Right lobe of liver (tissue), 6 donors: ENCODE results near the gene SURF1. TPM values are rescaled to one million over a fixed set of nuclear protein-coding genes. Genes with fewer than 3 reads are reported as not detected.

Experiments
- ATAC-seq, 4 donors: fragments of 200-7000 bp; cut with Tn5 transposase; one replicate each; pipeline ENCODE4 v1.9.1; 2020; ENCODE audit warnings: mild to moderate bottlenecking in 4 of 4, moderate library complexity in 4 of 4
- DNase-seq, 3 donors: peaks; one replicate each; pipeline ENCODE4 v3.0.0-alpha.2; 2020
- H3K27ac ChIP-seq, 3 donors: fragments of 200-600 bp; one replicate each; pipeline ENCODE4 v1.8.0; 2022
- H3K27me3 ChIP-seq, 2 donors: fragments of 200-600 bp; one replicate each; pipeline ENCODE4 v1.8.0; 2022
- H3K36me3 ChIP-seq, 4 donors: fragments of 200-600 bp; sonication (generic) in 1 of 4; one replicate each; pipeline versions ENCODE4 v1.5.1 to v1.8.0; 2017 to 2022; ENCODE audit warnings: control low read depth in 1 of 4
- H3K4me1 ChIP-seq, 4 donors: fragments of 200-600 bp; sonication (generic) in 1 of 4; one replicate each; pipeline versions ENCODE4 v1.5.1 to v1.8.0; 2017 to 2022; ENCODE audit warnings: control low read depth in 1 of 4
- H3K4me3 ChIP-seq, 3 donors: fragments of 200-600 bp; one replicate each; pipeline ENCODE4 v1.8.0; 2022
- H3K9me3 ChIP-seq, 4 donors: fragments of 200-600 bp; sonication (generic) in 1 of 4; one replicate each; pipeline versions ENCODE4 v1.5.1 to v1.8.0; 2017 to 2022; ENCODE audit warnings: control low read depth in 1 of 4
- POLR2A ChIP-seq: fragments of 450-650 bp; IDR thresholded peaks from one replicate; pipeline ENCODE4 v1.6.1; 2017; ENCODE audit warnings: antibody characterized with exemption, mild to moderate bottlenecking
- WGBS: methylation state at CpG from one replicate; pipeline ENCODE4 v1.1.6; 2018; ENCODE audit warnings: low coverage, low lambda C conversion rate; ENCODE audit not compliant: insufficient coverage; ENCODE audit errors: missing lambda C conversion rate; 5-methylcytosine and 5-hydroxymethylcytosine counted together
- intact Hi-C, 2 donors: fragments of 100-400 bp; cut with DNase I; formaldehyde crosslinking; loops; one replicate each; pipeline versions ENCODE4 v1.11.2 to v1.14.1; 2022
- total RNA-seq, 6 experiments: library from RNA; depleted of rRNA in 2 of 6; stranded (reverse); fragments of >200 nt in 2 of 6; fragmentation: NEBNext Ultra II Directional in 3 of 6; extraction: Animal tissue kit (Norgen Biotek cat#: 25700) in 3 of 6; gene quantifications; one replicate each; pipeline versions ENCODE4 v1.1.0 to v1.2.4, GENCODE V29; 2016 to 2023
- TF ChIP-seq, protein P1 (sequence below), 4 donors: fragments of 200-600 bp in 3 of 4; fragments of 450-650 bp in 1 of 4; IDR thresholded peaks; one replicate each; pipeline versions ENCODE4 v1.5.1 to v1.8.0; 2016 to 2022; ENCODE audit warnings: antibody characterized with exemption in 4 of 4, mild to moderate bottlenecking in 2 of 4
- donor health status: DM: no; HTN: yes; CAD: no.
- donor health status: DM: no; HTN: no; CAD: no.
- donor health status: DM: no; HTN: no; CAD: no.
- donor health status: DM: no; HTN: yes; CAD: no.
- donor health status: DM: no; HTN: yes; CAD: no.

The SURF1 gene
- total RNA-seq, 6 experiments from 2014 or later: 37.4 to 68.8 (median 44.5) TPM

DNA sequence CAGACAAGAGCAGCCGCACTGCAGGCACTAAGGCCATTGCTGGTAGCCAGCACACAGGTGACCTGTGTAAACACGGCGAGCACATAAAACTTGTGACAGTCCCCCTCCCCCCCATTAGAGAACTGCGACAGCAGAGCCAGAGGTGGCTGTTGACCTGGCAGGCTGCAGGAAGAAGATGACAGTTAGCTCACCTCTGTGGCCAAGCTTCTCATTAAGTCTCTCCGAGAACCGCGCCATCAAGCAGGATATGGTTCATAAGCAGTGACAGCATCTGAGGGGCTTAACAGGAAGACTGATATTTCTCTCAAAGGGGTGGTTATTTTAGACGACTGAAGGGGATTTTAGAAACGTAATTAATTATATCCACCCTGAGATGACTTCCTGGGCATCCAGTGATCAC lies 14.4 kb upstream of the SURF1 start:
- peaks cover 0 to 28% (median 15%) of the 10 kb centered on the region in 4 donors for H3K36me3 ChIP-seq
- H3K27me3 ChIP-seq: no peaks in the 10 kb centered on the region
- intact Hi-C loops: no loop called here
- DNase-seq (peak; percentile 59 to 85 (median 79)), ATAC-seq (peak; percentile 69 to 80 (median 74))
- H3K4me3 ChIP-seq: peak overlapping the region in 1 of 3 donors; percentile 3
- 33% methylated on average over 5 of the region's 9 CpGs for WGBS
- peaks cover 0 to 67% (median 36%) of the 10 kb centered on the region in 4 donors for H3K4me1 ChIP-seq
- H3K27ac ChIP-seq: peak overlapping the region in 2 of 3 donors; percentile 2 to 65
- TF ChIP-seq, protein P1, sequence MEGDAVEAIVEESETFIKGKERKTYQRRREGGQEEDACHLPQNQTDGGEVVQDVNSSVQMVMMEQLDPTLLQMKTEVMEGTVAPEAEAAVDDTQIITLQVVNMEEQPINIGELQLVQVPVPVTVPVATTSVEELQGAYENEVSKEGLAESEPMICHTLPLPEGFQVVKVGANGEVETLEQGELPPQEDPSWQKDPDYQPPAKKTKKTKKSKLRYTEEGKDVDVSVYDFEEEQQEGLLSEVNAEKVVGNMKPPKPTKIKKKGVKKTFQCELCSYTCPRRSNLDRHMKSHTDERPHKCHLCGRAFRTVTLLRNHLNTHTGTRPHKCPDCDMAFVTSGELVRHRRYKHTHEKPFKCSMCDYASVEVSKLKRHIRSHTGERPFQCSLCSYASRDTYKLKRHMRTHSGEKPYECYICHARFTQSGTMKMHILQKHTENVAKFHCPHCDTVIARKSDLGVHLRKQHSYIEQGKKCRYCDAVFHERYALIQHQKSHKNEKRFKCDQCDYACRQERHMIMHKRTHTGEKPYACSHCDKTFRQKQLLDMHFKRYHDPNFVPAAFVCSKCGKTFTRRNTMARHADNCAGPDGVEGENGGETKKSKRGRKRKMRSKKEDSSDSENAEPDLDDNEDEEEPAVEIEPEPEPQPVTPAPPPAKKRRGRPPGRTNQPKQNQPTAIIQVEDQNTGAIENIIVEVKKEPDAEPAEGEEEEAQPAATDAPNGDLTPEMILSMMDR (IDR thresholded peaks at IDR 0.05): no peak
- TF ChIP-seq POLR2A: peak; percentile 62
- no peaks in the 10 kb centered on the region for H3K9me3 ChIP-seq

- TF ChIP-seq, protein P1 (IDR thresholded peaks at IDR 0.05): no peak
- TF ChIP-seq POLR2A: no peak
- Histone ChIP-seq H3K36me3 (peaks cover 0 to 36% (median 22%) of the 10 kb centered on the region in 4 donors), H3K27ac (peak overlapping the region in 2 of 3 donors; percentile 2 to 65), H3K4me1 (peaks cover 0 to 67% (median 36%) of the 10 kb centered on the region in 4 donors), H3K4me3 (no peak overlapping the region), H3K9me3 (no peaks in the 10 kb centered on the region), H3K27me3 (no peaks in the 10 kb centered on the region)
- ATAC-seq (no peak), DNase-seq (no peak)
- WGBS: 48% methylated on average over 5 of the region's 7 CpGs
- intact Hi-C loops: no loop called here
Measured at GRCh38 chr9:133369933-133370332, 13.6 kb upstream of the SURF1 start.

- TF ChIP-seq, protein P1 (IDR thresholded peaks at IDR 0.05): no peak
- TF ChIP-seq POLR2A: no peak
- Histone ChIP-seq H3K36me3 (peaks cover 0 to 41% (median 25%) of the 10 kb centered on the region in 4 donors), H3K9me3 (no peaks in the 10 kb centered on the region), H3K4me1 (peaks cover 0 to 66% (median 36%) of the 10 kb centered on the region in 4 donors), H3K27me3 (no peaks in the 10 kb centered on the region), H3K4me3 (no peak overlapping the region), H3K27ac (peak overlapping the region in 2 of 3 donors; percentile 20 to 65)
- 65% methylated on average over 2 of the region's 6 CpGs for WGBS
- DNase-seq (no peak), ATAC-seq (no peak)
- intact Hi-C loops: no loop called here
Measured at GRCh38 chr9:133369422-133369821, 13.1 kb upstream of the SURF1 start.

- intact Hi-C loops: no loop called here
- WGBS: 24% methylated on average over 13 of the region's 18 CpGs
- Histone ChIP-seq H3K36me3 (peaks cover 0 to 48% (median 33%) of the 10 kb centered on the region in 4 donors), H3K27me3 (no peaks in the 10 kb centered on the region), H3K4me3 (peak overlapping the region in 1 of 3 donors; percentile 8), H3K9me3 (no peaks in the 10 kb centered on the region), H3K4me1 (peaks cover 0 to 56% (median 31%) of the 10 kb centered on the region in 4 donors), H3K27ac (peak overlapping the region in 2 of 3 donors; percentile 20 to 65)
- DNase-seq: no peak
- peak in 2 of 4 donors; percentile 46 to 60 for ATAC-seq
- TF ChIP-seq, protein P1 (IDR thresholded peaks at IDR 0.05): no peak
- TF ChIP-seq POLR2A: no peak
Measured at GRCh38 chr9:133368249-133368881, 12.1 kb upstream of the SURF1 start.
